ENCODE data around the gene DNAJC5.
A peak's percentile ranks its signal among the peaks of the same experiment; 100 is the strongest.

The DNAJC5 gene

DNA sequence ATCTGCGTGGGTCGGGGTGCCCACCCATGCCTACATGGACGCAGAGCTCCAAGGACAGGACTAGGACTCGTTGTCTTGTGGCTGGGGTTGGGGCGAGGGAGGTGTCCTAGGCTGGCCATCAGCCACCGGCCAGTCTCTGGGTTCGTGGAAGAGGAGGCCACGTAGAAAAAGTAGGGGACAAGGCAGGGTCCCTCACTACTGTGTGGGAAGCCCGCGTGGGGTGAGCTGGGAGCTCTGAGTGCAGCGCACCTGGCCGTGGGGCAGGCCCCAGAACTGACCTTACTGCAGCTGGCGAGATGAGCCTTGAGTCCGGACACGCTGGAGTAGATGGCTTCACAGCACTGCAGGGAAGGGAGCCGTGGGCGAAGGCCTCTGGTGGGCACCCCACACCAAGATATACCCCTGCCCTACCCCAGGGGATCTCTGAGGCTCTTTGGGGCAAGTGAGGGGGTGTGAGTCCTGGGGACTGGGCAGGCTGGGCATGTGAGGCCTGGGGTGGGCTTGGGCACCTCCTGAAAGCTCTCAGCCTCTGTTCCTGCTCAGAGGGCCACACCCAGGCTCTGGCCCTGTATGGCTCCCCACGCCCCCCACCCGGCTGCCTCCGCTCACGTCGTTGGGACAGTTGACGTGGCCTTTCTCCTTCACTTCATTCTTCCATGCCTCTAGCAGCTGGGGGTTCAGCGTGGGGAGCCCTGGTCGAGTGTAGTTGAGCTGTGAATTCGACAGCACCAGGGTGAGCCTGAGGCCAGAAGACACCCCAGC is 66.9 kb downstream of the DNAJC5 start:
- H3K27me3 ChIP-seq (replicated peaks; ENCODE audit: control insufficient read depth, insufficient read depth, low read length), result no peaks in the 10 kb centered on the region
- H3K4me3 ChIP-seq (ENCODE audit: low read length), result no peak overlapping the region
- no peaks in the 10 kb centered on the region for H3K9me3 ChIP-seq (ENCODE audit: control insufficient read depth, low read length)
- no peak overlapping the region for H3K9ac ChIP-seq (ENCODE audit: low read length)
- peaks cover 18% of the 10 kb centered on the region for H3K4me1 ChIP-seq (ENCODE audit: control insufficient read depth, insufficient read depth, low read length)
- DNase-seq (ENCODE audit: low read depth), result no peak
- H3K36me3 ChIP-seq (ENCODE audit: control insufficient read depth, insufficient read depth, low read length, severe bottlenecking), result peaks cover 59% of the 10 kb centered on the region

- Histone ChIP-seq H3K9ac (ENCODE audit: low read length) (no peak overlapping the region), H3K4me1 (ENCODE audit: control insufficient read depth, insufficient read depth, low read length) (peaks cover 11% of the 10 kb centered on the region), H3K9me3 (ENCODE audit: control insufficient read depth, low read length) (no peaks in the 10 kb centered on the region), H3K36me3 (ENCODE audit: control insufficient read depth, insufficient read depth, low read length, severe bottlenecking) (peaks cover 66% of the 10 kb centered on the region), H3K4me3 (ENCODE audit: low read length) (no peak overlapping the region), H3K27me3 (replicated peaks; ENCODE audit: control insufficient read depth, insufficient read depth, low read length) (no peaks in the 10 kb centered on the region)
- DNase-seq (ENCODE audit: low read depth), result no peak
These were observed 67.8 kb downstream of the DNAJC5 start for GRCh38 chr20:63962426-63963347.

GRCh38 chr20:63963348-63963741 is 68.4 kb downstream of the DNAJC5 start:
- Histone ChIP-seq H3K9ac (ENCODE audit: low read length) (no peak overlapping the region), H3K36me3 (ENCODE audit: control insufficient read depth, insufficient read depth, low read length, severe bottlenecking) (peaks cover 66% of the 10 kb centered on the region), H3K4me3 (ENCODE audit: low read length) (no peak overlapping the region), H3K9me3 (ENCODE audit: control insufficient read depth, low read length) (no peaks in the 10 kb centered on the region), H3K4me1 (ENCODE audit: control insufficient read depth, insufficient read depth, low read length) (peaks cover 8% of the 10 kb centered on the region), H3K27me3 (replicated peaks; ENCODE audit: control insufficient read depth, insufficient read depth, low read length) (no peaks in the 10 kb centered on the region)
- DNase-seq (ENCODE audit: low read depth), result no peak

- H3K4me1 ChIP-seq (ENCODE audit: control insufficient read depth, insufficient read depth, low read length), result peaks cover 8% of the 10 kb centered on the region
- no peak for DNase-seq (ENCODE audit: low read depth)
- H3K9me3 ChIP-seq (ENCODE audit: control insufficient read depth, low read length), result no peaks in the 10 kb centered on the region
- H3K27me3 ChIP-seq (replicated peaks; ENCODE audit: control insufficient read depth, insufficient read depth, low read length), result no peaks in the 10 kb centered on the region
- H3K36me3 ChIP-seq (ENCODE audit: control insufficient read depth, insufficient read depth, low read length, severe bottlenecking), result peaks cover 65% of the 10 kb centered on the region
- no peak overlapping the region for H3K4me3 ChIP-seq (ENCODE audit: low read length)
- H3K9ac ChIP-seq (ENCODE audit: low read length), result no peak overlapping the region
These were observed 68.9 kb downstream of the DNAJC5 start for GRCh38 chr20:63963784-63964301.

GRCh38 chr20:63964412-63964811 is 69.5 kb downstream of the DNAJC5 start:
- H3K4me1 ChIP-seq (ENCODE audit: control insufficient read depth, insufficient read depth, low read length), result peaks cover 11% of the 10 kb centered on the region
- peaks cover 59% of the 10 kb centered on the region for H3K36me3 ChIP-seq (ENCODE audit: control insufficient read depth, insufficient read depth, low read length, severe bottlenecking)
- no peaks in the 10 kb centered on the region for H3K9me3 ChIP-seq (ENCODE audit: control insufficient read depth, low read length)
- no peaks in the 10 kb centered on the region for H3K27me3 ChIP-seq (replicated peaks; ENCODE audit: control insufficient read depth, insufficient read depth, low read length)
- no peak for DNase-seq (ENCODE audit: low read depth)
- no peak overlapping the region for H3K4me3 ChIP-seq (ENCODE audit: low read length)
- no peak overlapping the region for H3K9ac ChIP-seq (ENCODE audit: low read length)

DNA sequence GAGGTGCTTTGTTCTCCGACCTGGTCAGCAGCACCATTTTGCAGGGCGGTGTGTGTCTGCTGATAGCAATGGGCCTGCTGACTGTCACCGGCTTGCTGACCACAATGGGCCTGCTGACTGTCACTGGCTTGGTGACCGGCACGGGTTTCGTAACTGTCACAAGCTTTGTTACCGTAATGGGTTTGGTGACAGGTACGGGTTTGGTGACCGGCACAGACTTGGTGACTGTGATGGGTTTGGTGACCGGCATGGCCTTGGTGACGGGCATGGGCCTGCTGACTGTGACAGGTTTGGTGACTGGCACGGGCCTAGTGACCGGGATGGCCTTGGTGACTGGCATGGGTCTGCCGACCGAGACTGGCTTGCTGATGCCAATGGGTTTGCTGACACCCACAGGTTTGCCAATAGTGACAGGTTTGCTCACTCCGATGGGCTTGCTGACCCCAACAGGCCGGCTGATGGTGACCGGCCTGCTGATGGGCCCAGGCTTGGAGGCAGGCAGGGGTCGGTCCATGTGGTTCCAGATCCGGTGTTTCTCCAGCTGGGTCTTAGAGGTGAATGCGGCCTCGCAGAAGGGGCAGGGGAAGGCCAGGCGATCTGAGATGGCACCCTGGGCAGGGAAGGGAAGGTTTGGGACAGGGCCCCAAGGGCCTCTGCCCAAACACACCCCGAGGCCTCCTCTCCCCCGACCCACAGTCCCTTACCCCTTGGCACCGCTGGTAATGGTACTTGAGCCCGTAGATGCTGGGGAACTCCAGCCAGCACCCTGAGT is 71.4 kb downstream of the DNAJC5 start:
- Histone ChIP-seq H3K27me3 (replicated peaks; ENCODE audit: control insufficient read depth, insufficient read depth, low read length) (no peaks in the 10 kb centered on the region), H3K36me3 (ENCODE audit: control insufficient read depth, insufficient read depth, low read length, severe bottlenecking) (peaks cover 48% of the 10 kb centered on the region), H3K4me3 (ENCODE audit: low read length) (no peak overlapping the region), H3K4me1 (ENCODE audit: control insufficient read depth, insufficient read depth, low read length) (peaks cover 16% of the 10 kb centered on the region), H3K9me3 (ENCODE audit: control insufficient read depth, low read length) (no peaks in the 10 kb centered on the region), H3K9ac (ENCODE audit: low read length) (no peak overlapping the region)
- DNase-seq (ENCODE audit: low read depth), result no peak

- Histone ChIP-seq H3K4me3 (ENCODE audit: low read length) (no peak overlapping the region), H3K4me1 (ENCODE audit: control insufficient read depth, insufficient read depth, low read length) (peaks cover 16% of the 10 kb centered on the region), H3K36me3 (ENCODE audit: control insufficient read depth, insufficient read depth, low read length, severe bottlenecking) (peaks cover 42% of the 10 kb centered on the region), H3K27me3 (replicated peaks; ENCODE audit: control insufficient read depth, insufficient read depth, low read length) (no peaks in the 10 kb centered on the region), H3K9ac (ENCODE audit: low read length) (no peak overlapping the region), H3K9me3 (ENCODE audit: control insufficient read depth, low read length) (no peaks in the 10 kb centered on the region)
- DNase-seq (ENCODE audit: low read depth), result no peak
These were observed 72.0 kb downstream of the DNAJC5 start for GRCh38 chr20:63966944-63967322.

- Histone ChIP-seq H3K4me1 (ENCODE audit: control insufficient read depth, insufficient read depth, low read length) (peaks cover 16% of the 10 kb centered on the region), H3K9me3 (ENCODE audit: control insufficient read depth, low read length) (no peaks in the 10 kb centered on the region), H3K9ac (ENCODE audit: low read length) (peak overlapping the region; percentile 91), H3K4me3 (ENCODE audit: low read length) (no peak overlapping the region), H3K27me3 (replicated peaks; ENCODE audit: control insufficient read depth, insufficient read depth, low read length) (no peaks in the 10 kb centered on the region), H3K36me3 (ENCODE audit: control insufficient read depth, insufficient read depth, low read length, severe bottlenecking) (peaks cover 36% of the 10 kb centered on the region)
- no peak for DNase-seq (ENCODE audit: low read depth)
These were observed 72.6 kb downstream of the DNAJC5 start for GRCh38 chr20:63967330-63968135.

GRCh38 chr20:63968136-63968927 is 73.4 kb downstream of the DNAJC5 start:
- H3K9ac ChIP-seq (ENCODE audit: low read length), result peak overlapping the region; percentile 91
- DNase-seq (ENCODE audit: low read depth), result no peak
- peak overlapping the region; percentile 85 for H3K4me3 ChIP-seq (ENCODE audit: low read length)
- H3K27me3 ChIP-seq (replicated peaks; ENCODE audit: control insufficient read depth, insufficient read depth, low read length), result no peaks in the 10 kb centered on the region
- no peaks in the 10 kb centered on the region for H3K9me3 ChIP-seq (ENCODE audit: control insufficient read depth, low read length)
- H3K36me3 ChIP-seq (ENCODE audit: control insufficient read depth, insufficient read depth, low read length, severe bottlenecking), result peaks cover 29% of the 10 kb centered on the region
- peaks cover 16% of the 10 kb centered on the region for H3K4me1 ChIP-seq (ENCODE audit: control insufficient read depth, insufficient read depth, low read length)
